GM19023 (cell line): Measurements from ENCODE around the gene AK3.
"Not testable (repeated sequence)": the region's sequence is repeated elsewhere in the genome, so short reads cannot be mapped to it uniquely, and the experiment has no call there.

Source experiments
- ATAC-seq: cut with Tn5 transposase; IDR thresholded peaks from one replicate; pipeline ENCODE4 v1.9.1; 2021; ENCODE audit warnings: mild to moderate bottlenecking, moderate library complexity; ENCODE audit not compliant: unreplicated experiment

The AK3 gene

GRCh38 chr9:4740638-4741364, at the start of gene AK3:
Gene AK3, minus strand, starts transcription at chr9:4741202. Its CDS starts 115 bp downstream, at chr9:4741087.
- ATAC-seq: peak; percentile 88

GRCh38 chr9:4788703-4789102, 47.7 kb upstream of the AK3 start:
- ATAC-seq: no peak

- ATAC-seq: no peak
These were observed 46.9 kb upstream of the AK3 start for GRCh38 chr9:4787876-4788275.

- ATAC-seq: no peak
These were observed 45.6 kb upstream of the AK3 start for GRCh38 chr9:4786599-4786998.

- no peak for ATAC-seq
These were observed 43.4 kb upstream of the AK3 start for GRCh38 chr9:4784403-4784802.

- not testable (repeated sequence) for ATAC-seq
These were observed 42.2 kb upstream of the AK3 start for GRCh38 chr9:4783191-4783590.

GRCh38 chr9:4781408-4781807, 40.4 kb upstream of the AK3 start:
- ATAC-seq: no peak

- no peak for ATAC-seq
These were observed 39.6 kb upstream of the AK3 start for GRCh38 chr9:4780651-4781050.

- ATAC-seq: not testable (repeated sequence)
These were observed 34.0 kb upstream of the AK3 start for GRCh38 chr9:4774958-4775357.

- ATAC-seq: no peak
These were observed 33.2 kb upstream of the AK3 start for GRCh38 chr9:4774209-4774608.

GRCh38 chr9:4771788-4772187, 30.8 kb upstream of the AK3 start:
- ATAC-seq: no peak

- no peak for ATAC-seq
These were observed 28.5 kb upstream of the AK3 start for GRCh38 chr9:4769321-4770080.

- ATAC-seq: no peak
These were observed 27.7 kb upstream of the AK3 start for GRCh38 chr9:4768681-4769080.

- ATAC-seq: no peak
These were observed 23.0 kb upstream of the AK3 start for GRCh38 chr9:4764033-4764432.

GRCh38 chr9:4762886-4763541, 22.0 kb upstream of the AK3 start:
- no peak for ATAC-seq

- peak; percentile 85 for ATAC-seq
These were observed 21.3 kb upstream of the AK3 start for GRCh38 chr9:4762108-4762885.

- ATAC-seq: no peak
These were observed 19.1 kb upstream of the AK3 start for GRCh38 chr9:4760122-4760521.

- no peak for ATAC-seq
These were observed 15.4 kb upstream of the AK3 start for GRCh38 chr9:4756420-4756819.

- ATAC-seq: no peak
These were observed 14.1 kb upstream of the AK3 start for GRCh38 chr9:4755026-4755609.

GRCh38 chr9:4754530-4754929, 13.5 kb upstream of the AK3 start:
- ATAC-seq: not testable (repeated sequence)
